ENCODE results near the gene PSORS1C2.

Gene PSORS1C2

DNA sequence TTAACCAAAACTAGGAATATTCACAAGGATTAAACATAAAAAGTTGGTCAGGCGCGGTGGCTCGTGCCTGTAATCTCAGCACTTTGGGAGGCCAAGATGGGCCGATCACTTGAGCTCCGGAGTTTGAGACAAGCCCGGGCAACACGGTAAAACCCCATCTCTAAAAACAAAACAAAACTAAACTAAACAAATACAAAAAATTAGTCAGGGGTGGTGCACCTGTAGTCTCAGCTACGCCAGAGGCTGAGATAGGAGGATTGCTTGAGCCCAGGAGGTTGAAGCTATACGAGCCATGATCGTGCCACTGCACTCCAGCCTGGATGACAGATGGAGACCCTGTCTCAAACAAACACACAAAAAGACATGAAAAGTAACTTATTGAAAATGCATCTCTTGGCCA, 3.2 kb downstream of the PSORS1C2 start:
- no peak for DNase-seq

DNA sequence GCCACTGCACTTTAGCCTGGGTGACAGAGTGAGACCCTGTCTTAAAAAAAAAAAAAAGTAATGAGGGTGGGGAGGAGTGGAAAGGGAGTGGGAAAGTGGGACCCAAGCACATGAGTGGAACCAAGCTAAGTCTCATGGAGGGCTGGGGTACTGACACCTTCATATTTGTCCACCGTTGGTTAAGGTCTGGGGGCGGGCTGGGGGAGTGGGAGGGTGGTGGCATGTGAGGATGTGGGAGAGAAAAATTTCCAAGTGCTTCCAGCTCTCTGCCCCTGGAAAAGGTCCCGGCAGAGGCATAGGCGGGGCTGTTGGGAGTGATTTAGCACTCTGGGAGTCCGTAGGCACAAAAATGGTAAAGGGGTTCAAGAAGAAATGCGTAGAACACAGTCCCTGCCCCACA, 6.1 kb downstream of the PSORS1C2 start:
- DNase-seq = no peak

- no peak for DNase-seq
These were observed 7.3 kb downstream of the PSORS1C2 start for GRCh38 chr6:31131595-31131994.

DNA sequence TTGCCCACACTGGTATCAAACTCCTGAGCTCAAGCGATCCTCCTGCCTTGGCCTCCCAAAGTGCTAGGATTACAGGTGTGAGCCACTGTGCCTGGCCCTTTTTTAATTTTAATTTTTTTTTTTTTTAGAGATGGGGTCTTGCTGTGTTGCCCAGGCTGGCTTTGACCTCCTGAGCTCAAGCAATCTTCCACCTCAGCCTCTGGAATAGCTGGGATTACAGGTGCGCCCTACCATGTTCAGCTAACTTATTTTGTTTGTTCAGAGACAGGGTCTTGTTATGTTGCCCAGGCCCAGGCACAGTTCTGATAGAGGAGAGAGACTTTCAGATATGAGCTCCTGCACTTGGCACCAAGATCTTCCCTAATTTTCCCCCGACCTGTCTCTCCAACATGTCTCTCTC, 8.1 kb downstream of the PSORS1C2 start:
- no peak for DNase-seq

- no peak for DNase-seq
These were observed 9.7 kb downstream of the PSORS1C2 start for GRCh38 chr6:31129130-31129529.

DNA sequence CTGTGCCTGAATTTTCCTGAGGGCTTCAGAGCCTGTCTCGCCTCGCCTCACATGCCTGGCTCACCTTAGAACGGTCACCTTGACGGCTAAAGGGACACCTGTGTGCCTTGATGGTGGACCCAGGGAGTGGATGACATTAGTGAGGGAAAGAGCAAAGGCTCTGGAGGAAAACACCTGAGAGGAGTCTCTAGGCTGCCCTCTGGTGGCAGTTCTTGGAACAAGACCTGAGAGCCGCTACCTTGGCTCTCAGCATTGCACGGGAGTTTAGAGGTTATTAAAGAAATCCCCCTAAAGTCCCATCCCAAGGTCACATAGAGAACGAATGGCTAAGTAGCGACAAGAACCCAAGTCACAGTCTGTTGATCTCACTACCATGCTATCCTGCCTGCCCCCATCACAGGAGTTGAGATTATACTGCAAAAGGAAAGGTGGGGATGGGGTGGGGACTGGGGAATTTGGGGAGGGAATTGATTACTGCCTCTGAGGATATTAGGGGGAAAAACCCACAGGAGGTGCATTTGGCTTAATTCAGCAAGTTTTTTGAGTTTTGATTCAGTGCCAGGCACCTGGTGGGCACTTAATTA, 10.7 kb downstream of the PSORS1C2 start:
- DNase-seq = peak; percentile 33 to 38

- no peak for DNase-seq
These were observed 12.3 kb downstream of the PSORS1C2 start for GRCh38 chr6:31126396-31127175.

GRCh38 chr6:31125586-31126363, 13.1 kb downstream of the PSORS1C2 start:
- no peak for DNase-seq

- no peak for DNase-seq
These were observed 13.7 kb downstream of the PSORS1C2 start for GRCh38 chr6:31125162-31125561.

- peak in 1 of 2 donors; percentile 15 for DNase-seq
These were observed 15.8 kb downstream of the PSORS1C2 start for GRCh38 chr6:31122791-31123706.

- no peak for DNase-seq
These were observed 17.6 kb downstream of the PSORS1C2 start for GRCh38 chr6:31121131-31121790.

GRCh38 chr6:31120151-31120915, 18.5 kb downstream of the PSORS1C2 start, which contains the start of gene CDSN:
CDSN (minus strand) TSS chr6:31120446; CDS start chr6:31120419, 27 bp downstream.
- DNase-seq = no peak

DNA sequence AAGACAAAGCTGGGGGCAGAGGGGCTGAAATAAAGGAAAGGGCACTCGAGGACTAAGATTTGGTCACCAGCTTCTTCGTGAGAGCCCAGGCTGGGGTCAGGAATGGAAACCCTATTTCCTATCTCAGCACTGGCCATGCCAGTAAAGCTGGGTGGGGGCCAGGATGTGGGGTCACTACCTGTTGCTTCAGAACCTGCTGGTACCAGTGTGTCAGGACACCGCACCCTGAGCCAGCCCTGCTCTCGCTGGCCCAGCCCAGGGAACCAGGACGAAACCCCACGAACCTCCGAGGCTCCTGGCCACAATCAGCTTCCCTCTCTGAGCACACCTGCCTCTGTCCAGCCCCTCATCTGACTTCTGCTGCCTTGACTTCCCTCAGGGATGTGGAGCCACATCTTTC, 20.7 kb downstream of the PSORS1C2 start:
- no peak for DNase-seq

- no peak for DNase-seq
These were observed 22.0 kb downstream of the PSORS1C2 start for GRCh38 chr6:31116661-31117385.

GRCh38 chr6:31115941-31116560, 22.8 kb downstream of the PSORS1C2 start:
- DNase-seq = no peak

DNA sequence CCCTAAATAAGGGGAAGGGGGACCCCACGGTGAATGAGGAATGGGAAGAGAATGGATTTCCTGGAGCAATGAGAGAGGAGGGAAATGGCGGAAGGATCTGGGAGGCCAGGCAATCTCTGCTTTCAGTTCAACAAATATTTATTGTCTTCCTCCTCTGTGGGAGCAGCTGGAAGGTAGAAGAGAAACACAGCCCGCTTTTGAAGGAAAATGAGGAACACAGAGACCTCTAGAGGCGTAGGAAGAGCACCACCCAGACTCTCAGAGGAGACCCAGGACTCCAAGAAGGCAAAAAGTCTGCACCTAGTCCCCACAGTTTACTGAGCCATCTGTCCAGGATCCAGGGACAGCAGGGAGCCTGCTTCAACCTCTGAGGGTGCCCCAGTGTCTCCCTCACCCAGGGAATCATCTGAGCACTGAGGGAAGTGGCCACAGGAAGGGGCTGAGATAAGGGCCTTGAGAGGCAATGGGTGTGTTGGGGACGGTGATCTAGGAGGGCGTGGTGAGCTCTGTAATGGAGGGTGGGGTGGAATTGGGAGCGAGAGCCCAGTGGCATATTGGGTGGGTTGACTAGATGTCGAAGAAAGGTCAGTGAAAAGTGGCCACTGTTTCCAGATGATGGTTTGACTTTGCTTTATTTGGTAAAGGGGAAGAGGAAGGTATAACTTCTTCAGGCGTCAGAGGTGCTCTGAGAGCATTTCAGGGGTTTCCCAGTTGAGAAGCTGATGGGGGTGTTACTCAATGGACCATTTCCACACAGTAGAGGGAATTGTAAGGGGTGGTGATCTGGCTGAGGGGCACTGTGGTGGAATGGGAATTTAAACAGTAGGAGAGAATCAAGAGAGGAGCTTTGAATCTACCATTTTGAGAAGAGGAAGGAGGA, 23.7 kb downstream of the PSORS1C2 start:
- peak in 1 of 2 donors; percentile 36 for DNase-seq

- no peak for DNase-seq
These were observed 24.4 kb downstream of the PSORS1C2 start, which contains the start of gene PSORS1C1 for GRCh38 chr6:31114541-31114878. PSORS1C1 (plus strand) TSS chr6:31114800; CDS start chr6:31129633, 14,833 bp downstream.

DNA sequence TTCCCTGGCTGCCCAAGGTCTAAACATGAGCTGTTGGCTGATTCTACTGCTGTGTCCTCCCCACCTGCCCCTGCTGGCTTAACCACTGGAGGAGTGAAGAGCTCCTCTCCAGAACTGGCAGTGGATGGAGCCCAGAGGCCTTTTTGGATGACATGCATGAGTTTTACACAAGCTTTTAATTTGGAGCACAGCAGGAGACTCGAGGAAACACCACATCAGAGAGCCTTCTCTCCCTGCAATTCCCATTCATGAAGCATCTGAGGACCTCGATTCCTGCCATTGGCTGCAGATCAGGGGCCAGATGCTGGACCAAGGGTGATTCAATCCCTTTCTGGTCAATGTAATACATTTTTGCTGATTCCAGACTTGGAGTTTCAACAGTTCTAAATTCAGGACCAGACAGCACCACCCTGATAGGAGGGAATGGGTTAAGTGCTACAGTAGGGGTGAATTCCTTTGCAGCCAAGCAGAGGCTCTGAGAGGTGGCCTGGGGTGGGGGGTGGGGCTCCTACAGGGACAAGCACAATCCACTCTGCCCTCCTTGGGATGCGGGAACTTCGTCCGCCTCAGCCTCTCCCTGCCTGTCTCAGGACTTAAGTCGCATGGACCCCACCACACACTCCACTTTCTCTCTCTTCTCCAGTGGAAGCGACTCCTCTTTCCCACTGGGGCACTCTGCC, 24.9 kb downstream of the PSORS1C2 start:
- DNase-seq = no peak
